ENCODE data around the gene NUTM2G.
"Not testable (repeated sequence)": the region's sequence is repeated elsewhere in the genome, so short reads cannot be mapped to it uniquely, and the experiment has no call there.

- TF ChIP-seq TARDBP (IDR thresholded peaks at IDR 0.05); SUZ12 (IDR thresholded peaks at IDR 0.05); SP1 (IDR thresholded peaks at IDR 0.05); L3MBTL2 (conservative IDR thresholded peaks at IDR 0.05); FOXK2 (IDR thresholded peaks at IDR 0.05); BHLHE40 (IDR thresholded peaks at IDR 0.05; ENCODE audit: borderline replicate concordance); HDGF (IDR thresholded peaks at IDR 0.05; ENCODE audit: borderline replicate concordance); ELF4 (IDR thresholded peaks at IDR 0.05); FOXA1 (IDR thresholded peaks at IDR 0.05); FOXM1 (IDR thresholded peaks at IDR 0.05; ENCODE audit: borderline replicate concordance); ZNF384 (IDR thresholded peaks at IDR 0.05); ARNT (IDR thresholded peaks at IDR 0.05); NFRKB (IDR thresholded peaks at IDR 0.05): not testable (repeated sequence)
- TF ChIP-seq, protein P1, sequence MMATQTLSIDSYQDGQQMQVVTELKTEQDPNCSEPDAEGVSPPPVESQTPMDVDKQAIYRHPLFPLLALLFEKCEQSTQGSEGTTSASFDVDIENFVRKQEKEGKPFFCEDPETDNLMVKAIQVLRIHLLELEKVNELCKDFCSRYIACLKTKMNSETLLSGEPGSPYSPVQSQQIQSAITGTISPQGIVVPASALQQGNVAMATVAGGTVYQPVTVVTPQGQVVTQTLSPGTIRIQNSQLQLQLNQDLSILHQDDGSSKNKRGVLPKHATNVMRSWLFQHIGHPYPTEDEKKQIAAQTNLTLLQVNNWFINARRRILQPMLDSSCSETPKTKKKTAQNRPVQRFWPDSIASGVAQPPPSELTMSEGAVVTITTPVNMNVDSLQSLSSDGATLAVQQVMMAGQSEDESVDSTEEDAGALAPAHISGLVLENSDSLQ (IDR thresholded peaks at IDR 0.05): not testable (repeated sequence)
These were observed 55.5 kb downstream of the NUTM2G start for GRCh38 chr9:96984139-96984538.
